Measurements from ENCODE around the gene IL10RB. TPM values are rescaled to one million over a fixed set of nuclear protein-coding genes. Genes with fewer than 3 reads are reported as not detected.
"Not testable (repeated sequence)": the region's sequence is repeated elsewhere in the genome, so short reads cannot be mapped to it uniquely, and the experiment has no call there.

Gene IL10RB
- total RNA-seq, 1 donor from 2014 or later: 37.0 TPM

DNA sequence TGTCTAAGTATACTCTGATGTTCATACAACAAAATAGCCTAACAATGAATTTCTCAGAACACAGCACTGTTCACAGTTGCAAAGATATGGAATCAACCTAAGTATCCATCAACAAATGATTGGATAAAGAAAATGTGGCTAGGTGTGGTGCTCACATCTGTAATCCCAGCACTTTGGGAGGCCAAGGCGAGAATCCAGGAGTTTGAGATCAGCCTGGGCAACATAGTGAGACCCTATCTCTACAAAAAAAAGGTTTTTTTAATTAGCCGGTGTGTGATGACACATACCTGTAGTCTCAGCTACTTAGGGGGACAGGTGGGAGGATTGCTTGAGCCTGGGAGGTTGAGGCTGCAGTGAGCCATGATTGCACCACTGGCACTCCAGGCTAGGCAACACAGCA is 25.8 kb upstream of the IL10RB start:
- no peak for DNase-seq (ENCODE audit: low read depth, low spot score)

DNA sequence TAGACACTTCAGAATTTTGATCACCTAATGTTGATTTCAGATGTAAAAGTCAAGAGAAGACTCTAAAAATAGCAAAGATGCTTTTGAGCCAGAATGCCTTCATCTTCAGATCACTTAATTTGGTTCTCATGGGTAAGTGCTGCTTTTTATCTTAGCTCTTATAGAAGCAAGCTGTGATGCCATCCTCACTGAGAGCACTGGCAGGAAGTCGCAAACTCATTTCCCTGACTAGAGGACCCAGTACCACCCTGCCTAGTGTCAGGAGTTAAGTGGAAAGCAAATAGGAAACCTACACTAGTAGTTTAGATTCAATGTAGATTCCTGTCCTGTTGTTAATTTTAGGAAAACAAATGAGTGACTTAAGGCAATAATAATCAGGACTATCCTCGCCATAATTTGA is 24.3 kb upstream of the IL10RB start:
- no peak for DNase-seq (ENCODE audit: low read depth, low spot score)

DNA sequence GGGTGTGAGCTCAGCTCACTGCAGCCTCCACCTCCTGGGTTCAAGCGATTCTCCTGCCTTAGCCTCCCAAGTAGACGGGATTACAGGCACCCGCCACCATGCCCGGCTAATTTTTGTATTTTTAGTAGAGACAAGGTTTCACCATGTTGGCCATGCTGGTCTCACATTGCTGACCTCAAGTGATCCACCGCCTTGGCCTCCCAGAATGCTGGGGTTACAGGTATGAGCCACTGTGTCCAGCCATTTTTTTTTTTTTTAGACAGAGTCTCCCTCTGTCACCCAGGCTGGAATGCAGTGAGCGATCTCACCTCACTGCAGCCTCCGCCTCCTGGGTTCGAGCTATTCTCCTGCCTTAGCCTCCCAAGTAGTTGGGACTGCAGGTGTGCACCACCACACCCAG is 23.3 kb upstream of the IL10RB start:
- DNase-seq (ENCODE audit: low read depth, low spot score): not testable (repeated sequence)

DNA sequence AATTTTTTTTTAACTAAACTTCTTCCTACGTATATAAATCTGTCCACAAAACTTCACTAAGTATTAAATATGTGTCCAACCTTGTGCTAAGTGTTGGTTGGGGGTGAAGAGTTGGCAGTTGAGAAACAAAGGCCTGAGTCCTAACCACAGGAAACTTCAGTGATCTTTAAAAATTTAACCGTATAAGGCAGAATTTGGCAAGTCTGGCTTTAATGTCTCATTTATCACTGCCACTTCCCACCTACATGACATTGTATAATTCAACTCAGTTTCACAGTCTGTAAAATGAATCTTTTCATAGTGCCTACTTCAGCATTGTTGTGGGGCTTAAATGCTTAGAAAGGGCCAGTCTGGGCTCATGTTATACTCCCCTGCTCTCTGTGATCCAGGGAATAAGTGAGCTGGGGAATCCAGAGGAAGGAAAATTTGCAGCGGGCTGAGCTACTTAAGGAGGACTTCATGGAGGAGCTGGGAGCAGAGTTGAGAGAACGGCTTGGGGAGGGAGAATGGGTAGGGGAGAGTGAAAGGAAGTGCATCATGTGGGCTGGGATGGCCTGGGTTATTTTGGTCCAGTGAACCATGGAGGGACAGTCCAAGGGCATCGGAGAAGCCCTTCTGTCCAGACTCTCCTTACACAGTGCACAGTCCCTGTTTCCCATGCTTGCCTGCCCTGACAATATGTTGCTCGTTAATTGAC is 21.9 kb upstream of the IL10RB start:
- no peak for DNase-seq (ENCODE audit: low read depth, low spot score)

- DNase-seq (ENCODE audit: low read depth, low spot score): no peak
These were observed 21.4 kb upstream of the IL10RB start for GRCh38 chr21:33244779-33245105.

- no peak for DNase-seq (ENCODE audit: low read depth, low spot score)
These were observed 20.8 kb upstream of the IL10RB start for GRCh38 chr21:33245289-33245918.

DNA sequence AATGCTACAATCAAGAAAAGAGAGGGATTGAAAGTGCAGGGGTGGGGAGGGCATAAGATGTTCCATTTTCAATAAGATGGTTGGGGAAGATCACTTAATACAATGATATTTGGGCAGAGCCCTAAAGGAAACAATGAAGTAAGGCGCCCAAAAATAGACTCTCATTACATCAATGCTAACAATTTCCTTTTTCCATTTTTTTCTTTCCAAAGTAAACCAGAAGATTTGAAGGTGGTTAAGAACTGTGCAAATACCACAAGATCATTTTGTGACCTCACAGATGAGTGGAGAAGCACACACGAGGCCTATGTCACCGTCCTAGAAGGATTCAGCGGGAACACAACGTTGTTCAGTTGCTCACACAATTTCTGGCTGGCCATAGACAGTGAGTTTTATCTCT is 19.7 kb upstream of the IL10RB start:
- no peak for DNase-seq (ENCODE audit: low read depth, low spot score)

DNA sequence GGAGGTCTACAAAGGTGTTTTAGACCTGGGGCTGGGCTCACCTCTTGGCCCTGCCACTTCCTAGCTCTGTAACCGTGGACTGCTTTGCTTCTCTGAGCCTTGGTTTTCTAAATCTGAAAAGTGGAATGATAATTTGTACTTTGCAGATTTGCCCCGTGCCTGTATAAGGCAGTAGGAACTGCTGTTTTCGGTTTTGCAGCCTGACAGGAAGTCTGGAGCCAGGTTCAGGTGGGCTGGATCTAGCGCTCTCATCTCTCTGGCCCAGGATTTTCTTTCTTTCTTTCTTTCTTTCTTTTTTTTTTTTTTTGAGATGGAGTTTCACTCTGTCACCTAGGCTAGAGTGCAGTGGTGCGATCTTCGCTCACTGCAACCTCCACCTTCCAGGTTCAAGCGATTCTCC is 19.2 kb upstream of the IL10RB start:
- no peak for DNase-seq (ENCODE audit: low read depth, low spot score)

DNA sequence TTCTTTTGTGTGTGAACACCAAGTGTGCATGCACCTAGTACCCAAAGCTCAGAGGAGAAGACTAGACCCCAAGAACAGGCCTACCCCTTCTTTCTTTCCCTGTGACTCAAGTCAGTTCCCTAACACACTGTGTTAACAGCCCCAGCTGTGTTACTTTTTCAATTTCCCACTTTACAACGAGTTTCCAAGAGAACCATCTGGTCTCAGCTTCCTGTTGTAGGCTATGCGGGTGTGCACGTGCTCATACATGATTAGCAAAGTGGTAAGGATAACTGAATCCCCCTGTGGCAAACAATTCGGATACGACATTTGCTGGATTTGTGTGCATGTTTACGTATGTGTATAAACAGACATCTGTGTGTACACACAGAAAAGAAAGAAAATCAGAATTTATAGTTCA is 18.6 kb upstream of the IL10RB start:
- no peak for DNase-seq (ENCODE audit: low read depth, low spot score)

DNA sequence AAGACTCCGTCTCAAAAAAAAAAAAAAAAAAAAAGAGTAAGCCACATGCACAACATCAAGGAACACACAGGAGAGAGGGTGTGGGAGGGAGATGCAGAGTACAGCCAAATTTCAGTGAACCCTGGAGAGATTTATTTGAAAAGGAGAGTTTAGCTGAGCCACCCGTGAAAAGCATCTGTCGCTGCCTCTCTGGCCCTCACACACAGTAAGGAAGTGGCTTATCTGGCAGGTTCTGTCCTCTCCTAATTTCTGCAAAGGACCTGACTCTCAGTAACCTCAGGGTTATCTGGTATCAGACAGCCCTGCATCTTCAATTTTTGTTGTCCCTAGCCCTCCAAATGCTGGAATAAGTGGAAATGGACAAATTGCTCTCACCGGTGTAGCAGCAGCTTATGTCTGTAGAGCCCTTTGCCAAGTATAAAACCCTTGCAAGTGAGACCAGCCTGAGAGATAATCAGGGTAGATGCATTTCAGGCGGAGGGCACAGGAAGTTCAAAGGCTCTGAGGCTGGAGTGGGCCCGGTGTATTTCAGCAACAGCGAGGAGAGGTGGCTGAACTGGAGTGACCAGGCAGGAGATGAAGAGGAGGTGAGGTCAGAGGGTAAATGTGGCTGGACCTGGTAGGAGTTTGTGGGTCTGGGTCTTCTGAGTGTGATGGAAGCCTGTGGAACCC is 16.7 kb upstream of the IL10RB start:
- no peak for DNase-seq (ENCODE audit: low read depth, low spot score)

- DNase-seq (ENCODE audit: low read depth, low spot score): no peak
These were observed 15.0 kb upstream of the IL10RB start for GRCh38 chr21:33251119-33251518.

DNA sequence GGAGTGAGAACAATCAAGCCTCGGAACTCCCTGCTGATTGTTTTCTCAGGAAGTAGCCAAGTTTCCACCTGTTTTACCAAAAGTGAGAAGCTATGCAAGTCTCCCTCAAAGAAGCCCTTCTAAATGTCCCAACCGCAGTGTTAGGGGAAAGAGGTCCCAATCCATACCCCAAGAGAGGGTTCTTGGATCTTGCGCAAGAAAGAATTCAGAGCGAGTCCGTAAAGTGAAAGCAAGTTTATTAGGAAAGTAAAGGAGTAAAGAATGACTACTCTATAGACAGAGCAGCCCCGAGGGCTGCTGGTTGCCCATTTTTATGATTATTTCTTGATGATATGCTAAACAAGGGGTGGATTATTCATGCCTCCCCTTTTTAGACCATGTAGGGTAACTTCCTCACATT is 12.8 kb upstream of the IL10RB start:
- DNase-seq (ENCODE audit: low read depth, low spot score): not testable (repeated sequence)

DNA sequence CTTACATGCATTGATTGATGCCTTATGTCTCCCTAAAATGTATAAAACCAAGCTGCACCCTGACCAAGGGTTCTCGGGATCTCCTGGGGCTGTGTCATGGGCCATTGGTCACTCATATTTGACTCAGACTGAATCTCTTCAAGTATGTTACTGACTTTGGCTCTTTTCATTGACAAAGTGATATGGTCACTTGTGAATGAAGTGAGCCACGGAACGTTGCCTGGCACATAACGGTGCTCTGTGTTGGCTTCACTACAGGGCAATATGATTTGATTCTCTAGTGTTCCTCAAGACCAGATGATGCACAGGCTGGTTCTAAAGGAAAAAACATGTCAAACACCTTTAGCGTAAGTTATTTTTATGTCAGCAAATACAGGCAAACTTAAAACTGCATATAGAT is 11.4 kb upstream of the IL10RB start:
- DNase-seq (ENCODE audit: low read depth, low spot score): no peak

DNA sequence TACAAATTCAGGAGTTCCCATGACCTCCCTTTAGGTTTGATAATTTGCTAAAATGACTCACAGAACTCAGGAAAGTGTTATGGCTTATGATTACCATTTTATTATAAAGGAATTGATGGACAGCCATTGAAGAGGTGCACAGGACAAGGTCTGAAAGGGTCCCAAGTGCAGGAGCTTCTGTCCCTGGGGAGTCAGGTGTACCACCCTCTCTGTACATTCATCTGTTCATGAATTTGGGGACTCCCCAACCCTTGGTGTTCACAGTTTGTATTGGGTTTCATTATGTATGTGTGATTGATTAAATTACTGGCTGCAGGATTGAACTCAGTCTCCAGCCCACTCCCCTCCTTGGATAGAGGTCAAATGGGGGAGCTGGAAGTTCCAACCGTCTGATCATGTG is 10.8 kb upstream of the IL10RB start:
- DNase-seq (ENCODE audit: low read depth, low spot score): no peak

DNA sequence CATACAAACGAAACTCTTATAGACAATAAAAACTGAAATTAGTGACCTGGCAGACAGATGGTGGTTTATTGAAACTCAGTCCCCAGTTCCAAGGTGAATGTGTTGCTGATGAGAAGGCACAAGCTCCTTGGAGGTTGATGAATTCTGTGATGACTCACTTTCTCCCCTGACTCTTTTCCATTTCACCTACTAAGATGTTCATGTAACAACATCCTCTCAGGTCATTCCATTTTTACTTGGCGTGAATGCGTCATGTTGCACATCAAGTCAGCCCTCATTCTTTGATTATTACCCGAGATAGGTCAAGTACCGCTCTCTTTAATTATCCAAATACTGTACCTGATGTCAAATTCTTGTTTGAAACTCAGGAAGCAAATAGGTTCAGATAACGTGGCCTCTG is 10.1 kb upstream of the IL10RB start:
- no peak for DNase-seq (ENCODE audit: low read depth, low spot score)

GRCh38 chr21:33257094-33257803 is 8.9 kb upstream of the IL10RB start:
- no peak for DNase-seq (ENCODE audit: low read depth, low spot score)

- DNase-seq (ENCODE audit: low read depth, low spot score): no peak
These were observed 7.7 kb upstream of the IL10RB start for GRCh38 chr21:33258475-33258874.

DNA sequence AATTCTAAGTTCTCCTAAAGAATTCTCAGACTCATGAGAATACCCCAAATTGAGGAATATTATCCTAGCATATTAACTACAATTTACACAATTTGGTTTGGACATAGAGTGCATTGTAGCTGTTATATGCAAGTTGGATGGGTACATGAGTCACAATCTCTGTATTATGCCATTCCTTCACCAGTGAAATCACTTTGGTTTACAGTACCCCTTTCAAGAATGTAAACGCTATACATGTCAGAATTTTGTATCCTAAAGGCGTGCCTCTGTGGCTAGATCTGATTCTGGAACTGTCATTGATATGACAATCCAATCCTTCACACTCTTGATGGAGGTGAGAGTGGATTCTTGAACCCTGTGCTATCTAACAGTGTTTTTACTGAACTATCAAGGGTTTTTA is 6.7 kb upstream of the IL10RB start:
- DNase-seq (ENCODE audit: low read depth, low spot score): no peak

- no peak for DNase-seq (ENCODE audit: low read depth, low spot score)
These were observed 6.2 kb upstream of the IL10RB start for GRCh38 chr21:33259995-33260394.

DNA sequence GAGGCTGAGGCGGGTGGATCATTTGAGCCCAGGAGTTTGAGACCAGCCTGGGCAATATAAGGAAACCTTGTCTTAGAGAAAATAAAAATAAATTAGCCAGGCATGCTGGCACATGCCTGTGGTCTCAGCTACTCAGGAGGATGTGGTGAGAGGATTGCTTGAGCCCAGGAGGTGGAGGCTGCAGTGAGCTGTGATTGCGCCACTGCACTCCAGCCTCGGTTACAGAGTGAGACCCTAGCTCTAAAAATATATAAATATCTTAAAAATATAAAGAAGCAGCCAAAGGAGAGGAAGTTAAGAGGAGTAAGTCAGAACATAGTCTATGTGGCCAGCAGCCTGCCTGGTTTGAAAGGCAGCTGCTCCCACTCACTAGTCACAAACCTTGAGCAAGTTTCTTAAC is 4.5 kb upstream of the IL10RB start:
- no peak for DNase-seq (ENCODE audit: low read depth, low spot score)

DNA sequence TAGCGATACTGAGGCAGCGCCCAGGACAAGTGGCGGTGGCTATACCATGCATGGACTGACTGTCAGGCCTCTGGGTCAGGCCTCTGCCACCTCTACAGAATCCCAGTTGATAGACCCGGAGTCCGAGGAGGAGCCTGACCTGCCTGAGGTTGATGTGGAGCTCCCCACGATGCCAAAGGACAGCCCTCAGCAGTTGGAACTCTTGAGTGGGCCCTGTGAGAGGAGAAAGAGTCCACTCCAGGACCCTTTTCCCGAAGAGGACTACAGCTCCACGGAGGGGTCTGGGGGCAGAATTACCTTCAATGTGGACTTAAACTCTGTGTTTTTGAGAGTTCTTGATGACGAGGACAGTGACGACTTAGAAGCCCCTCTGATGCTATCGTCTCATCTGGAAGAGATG is 3.2 kb upstream of the IL10RB start:
- no peak for DNase-seq (ENCODE audit: low read depth, low spot score)

DNA sequence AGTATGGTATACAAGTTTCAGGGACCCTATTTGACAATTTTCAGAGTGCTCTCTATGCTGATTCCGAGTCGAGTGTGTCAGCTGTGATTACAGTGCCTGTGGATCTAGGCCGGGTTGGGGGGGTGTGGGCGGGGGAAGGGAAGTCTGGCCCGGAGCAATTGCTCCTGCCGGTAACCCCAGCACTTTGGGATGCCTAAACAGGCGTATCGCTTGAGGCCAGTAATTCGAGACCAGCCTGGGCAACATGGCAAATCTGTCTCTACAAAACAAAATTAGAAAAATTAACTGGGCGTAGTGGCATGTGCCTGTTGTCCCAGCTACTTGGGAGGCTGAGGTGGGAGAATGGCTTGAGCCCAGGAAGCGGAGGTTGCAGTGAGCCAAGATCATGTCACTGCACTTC is 1.6 kb upstream of the IL10RB start:
- DNase-seq (ENCODE audit: low read depth, low spot score): no peak

DNA sequence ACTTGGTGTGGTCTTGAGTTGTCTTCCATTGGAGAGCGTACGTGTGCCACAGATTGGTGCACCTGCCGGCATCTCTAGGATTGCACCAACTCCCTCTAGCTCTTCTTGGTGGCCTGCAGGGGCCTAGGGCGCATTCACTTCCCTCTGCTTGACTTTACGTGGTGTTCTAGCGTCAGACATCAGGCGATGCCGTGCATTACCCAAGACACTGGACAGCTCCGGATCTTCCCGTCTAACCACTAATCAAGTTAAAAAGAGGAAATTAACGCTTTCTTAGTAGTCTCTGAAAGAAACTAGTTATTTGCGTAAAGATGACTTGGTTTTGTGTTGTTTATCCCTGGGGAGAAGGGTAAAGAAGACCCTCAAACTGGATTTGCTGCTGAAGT is 510 bp upstream of the IL10RB start:
- no peak for DNase-seq (ENCODE audit: low read depth, low spot score)

All from pulmonary artery endothelial cell (primary cell).